DND-41 (cell line): ENCODE data around the gene NCLN.

Source experiments
- ATAC-seq: fragments of 200-7000 bp; cut with Tn5 transposase; 3 replicates; pipeline ENCODE4 v1.9.1; 2021; ENCODE audit warnings: low read depth; ENCODE audit not compliant: insufficient read depth
- DNase-seq: peaks from one replicate; pipeline ENCODE4 v3.0.0-alpha.2; 2020
- H2AFZ ChIP-seq: 2 replicates; pipeline ENCODE4 v1.6.0; 2012; ENCODE audit warnings: low read depth, low read length
- H3K27ac ChIP-seq: 2 replicates; pipeline ENCODE4 v1.5.1; 2012; ENCODE audit warnings: low read length, inconsistent platforms
- H3K27me3 ChIP-seq: fragments of 200-600 bp; sonication (generic); 2 replicates; pipeline ENCODE4 v1.6.0; 2012; ENCODE audit warnings: low read length, mild to moderate bottlenecking, inconsistent platforms; ENCODE audit not compliant: insufficient read depth, poor library complexity
- H3K36me3 ChIP-seq: 2 replicates; pipeline ENCODE4 v1.5.1; 2012; ENCODE audit warnings: low read length, inconsistent platforms; ENCODE audit not compliant: insufficient read depth
- H3K4me1 ChIP-seq: 2 replicates; pipeline ENCODE4 v1.5.1; 2012; ENCODE audit warnings: mild to moderate bottlenecking, low read length; ENCODE audit not compliant: insufficient read depth
- H3K4me2 ChIP-seq: 2 replicates; pipeline ENCODE4 v1.6.0; 2012; ENCODE audit warnings: mild to moderate bottlenecking, moderate library complexity, low read length, inconsistent platforms; ENCODE audit not compliant: insufficient read depth
- H3K4me3 ChIP-seq, 2 experiments: fragments of 200-600 bp in 1 of 2; shearing (Covaris generic) in 1 of 2; 2 replicates each; pipeline ENCODE4 v1.5.1; 2012 to 2016; ENCODE audit warnings: inconsistent platforms in 2 of 2, low read length in 2 of 2, mild to moderate bottlenecking in 2 of 2, low read depth in 1 of 2, moderate library complexity in 1 of 2
- H3K79me2 ChIP-seq: 2 replicates; pipeline ENCODE4 v1.6.0; 2012; ENCODE audit warnings: low read length, inconsistent platforms; ENCODE audit not compliant: insufficient read depth
- H3K9ac ChIP-seq: 2 replicates; pipeline ENCODE4 v1.6.0; 2012; ENCODE audit warnings: low read depth, mild to moderate bottlenecking, inconsistent platforms, low read length, moderate library complexity
- H3K9me3 ChIP-seq: 2 replicates; pipeline ENCODE4 v1.5.1; 2012; ENCODE audit warnings: low read length, moderate library complexity, mild to moderate bottlenecking, inconsistent platforms; ENCODE audit not compliant: insufficient read depth, severe bottlenecking
- H4K20me1 ChIP-seq: 2 replicates; pipeline ENCODE4 v1.6.0; 2012; ENCODE audit warnings: low read length; ENCODE audit not compliant: insufficient read depth
- EZH2 ChIP-seq: IDR thresholded peaks from 3 replicates; pipeline ENCODE4 v1.6.1; 2012; ENCODE audit warnings: borderline replicate concordance, low read depth, mild to moderate bottlenecking, moderate library complexity, low read length, inconsistent platforms; ENCODE audit not compliant: severe bottlenecking
- TF ChIP-seq, protein P1 (sequence below): IDR thresholded peaks from 2 replicates; pipeline ENCODE4 v1.5.1; 2012; ENCODE audit warnings: borderline replicate concordance, low read length, moderate library complexity, mild to moderate bottlenecking; ENCODE audit not compliant: poor library complexity, severe bottlenecking; ENCODE audit errors: extremely low read depth

NCLN gene

DNA sequence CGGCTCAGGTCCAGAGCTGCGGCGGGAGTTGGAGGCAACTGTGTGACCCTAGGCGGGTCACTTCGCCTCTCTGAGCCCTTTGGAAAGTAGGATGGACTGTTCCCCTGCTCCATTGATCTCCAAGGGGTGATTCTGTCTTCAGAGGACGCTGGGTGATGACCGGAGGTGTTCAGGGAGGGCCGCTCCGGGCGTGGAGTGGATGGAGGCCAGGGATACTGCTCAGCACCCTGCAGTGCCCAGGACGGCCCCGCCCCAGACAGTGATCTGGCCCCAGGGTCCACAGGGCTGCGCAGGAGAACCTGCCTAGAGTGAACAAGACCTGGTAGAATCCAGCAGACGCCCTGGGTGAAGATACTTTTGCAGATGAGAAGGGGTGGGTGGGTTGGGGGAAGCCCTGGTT, 7.0 kb downstream of the NCLN start:
- DNase-seq (no peak), ATAC-seq (no peak)
- H3K4me2 ChIP-seq = no peak overlapping the region
- H3K36me3 ChIP-seq = peaks cover 84% of the 10 kb centered on the region
- H3K9me3 ChIP-seq = no peaks in the 10 kb centered on the region
- H4K20me1 ChIP-seq = peaks cover 59% of the 10 kb centered on the region
- no peaks in the 10 kb centered on the region for H3K27me3 ChIP-seq
- H3K79me2 ChIP-seq = peaks cover 70% of the 10 kb centered on the region
- H3K4me1 ChIP-seq = peaks cover 23% of the 10 kb centered on the region
- no peak for TF ChIP-seq EZH2
- TF ChIP-seq, protein P1, sequence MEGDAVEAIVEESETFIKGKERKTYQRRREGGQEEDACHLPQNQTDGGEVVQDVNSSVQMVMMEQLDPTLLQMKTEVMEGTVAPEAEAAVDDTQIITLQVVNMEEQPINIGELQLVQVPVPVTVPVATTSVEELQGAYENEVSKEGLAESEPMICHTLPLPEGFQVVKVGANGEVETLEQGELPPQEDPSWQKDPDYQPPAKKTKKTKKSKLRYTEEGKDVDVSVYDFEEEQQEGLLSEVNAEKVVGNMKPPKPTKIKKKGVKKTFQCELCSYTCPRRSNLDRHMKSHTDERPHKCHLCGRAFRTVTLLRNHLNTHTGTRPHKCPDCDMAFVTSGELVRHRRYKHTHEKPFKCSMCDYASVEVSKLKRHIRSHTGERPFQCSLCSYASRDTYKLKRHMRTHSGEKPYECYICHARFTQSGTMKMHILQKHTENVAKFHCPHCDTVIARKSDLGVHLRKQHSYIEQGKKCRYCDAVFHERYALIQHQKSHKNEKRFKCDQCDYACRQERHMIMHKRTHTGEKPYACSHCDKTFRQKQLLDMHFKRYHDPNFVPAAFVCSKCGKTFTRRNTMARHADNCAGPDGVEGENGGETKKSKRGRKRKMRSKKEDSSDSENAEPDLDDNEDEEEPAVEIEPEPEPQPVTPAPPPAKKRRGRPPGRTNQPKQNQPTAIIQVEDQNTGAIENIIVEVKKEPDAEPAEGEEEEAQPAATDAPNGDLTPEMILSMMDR = no peak
- H2AFZ ChIP-seq = no peak overlapping the region
- no peak overlapping the region for H3K4me3 ChIP-seq
- no peak overlapping the region for H3K27ac ChIP-seq
- H3K9ac ChIP-seq = no peak overlapping the region

DNA sequence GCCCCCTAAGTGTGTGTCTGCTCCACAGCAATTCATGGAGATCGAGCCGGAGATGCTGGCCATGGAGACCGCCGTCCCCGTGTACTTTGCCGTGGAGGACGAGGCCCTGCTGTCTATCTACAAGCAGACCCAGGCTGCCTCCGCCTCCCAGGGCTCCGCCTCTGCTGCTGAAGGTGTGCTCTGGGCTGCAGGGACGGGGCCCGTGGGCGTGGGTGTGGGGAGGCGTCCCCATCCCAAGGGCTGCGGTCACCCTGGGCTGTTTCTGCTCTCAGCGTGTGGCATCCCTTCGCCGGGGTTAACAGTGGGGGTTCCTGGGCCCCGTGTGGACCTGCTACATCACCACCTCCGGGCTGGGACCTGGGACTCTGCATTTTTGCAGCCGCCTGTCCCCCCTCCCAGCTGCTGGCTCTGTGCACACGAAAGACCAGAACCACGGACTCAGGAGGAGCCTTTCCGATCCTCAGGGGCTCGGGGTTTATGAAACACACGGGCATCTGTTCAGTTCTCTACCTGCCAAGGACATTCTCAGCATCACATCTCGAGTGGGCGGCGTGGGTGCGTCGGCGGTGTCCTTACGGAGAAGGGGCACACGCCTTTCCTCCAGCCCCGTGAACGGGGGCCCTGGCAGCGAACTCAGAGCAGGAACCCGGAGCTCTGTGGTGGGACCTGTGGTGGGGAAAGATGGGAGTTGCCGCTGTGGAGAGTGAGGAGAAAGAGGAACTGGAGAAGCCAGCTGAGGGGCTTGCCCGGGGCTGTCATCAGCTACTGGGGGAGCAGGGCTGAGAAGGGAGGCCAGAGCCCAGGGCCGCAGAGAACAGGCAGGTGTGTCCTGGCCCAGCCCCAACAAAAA, 7.8 kb downstream of the NCLN start:
- H3K79me2 ChIP-seq = peaks cover 62% of the 10 kb centered on the region
- H3K36me3 ChIP-seq = peaks cover 77% of the 10 kb centered on the region
- no peak overlapping the region for H2AFZ ChIP-seq
- no peak for ATAC-seq
- DNase-seq = no peak
- H3K4me1 ChIP-seq = peaks cover 15% of the 10 kb centered on the region
- H3K9me3 ChIP-seq = no peaks in the 10 kb centered on the region
- TF ChIP-seq, protein P1 = no peak
- no peak for TF ChIP-seq EZH2
- H3K9ac ChIP-seq = no peak overlapping the region
- H3K27ac ChIP-seq = no peak overlapping the region
- no peak overlapping the region for H3K4me2 ChIP-seq
- H4K20me1 ChIP-seq = peaks cover 51% of the 10 kb centered on the region
- no peak overlapping the region for H3K4me3 ChIP-seq
- H3K27me3 ChIP-seq = no peaks in the 10 kb centered on the region

GRCh38 chr19:3194106-3195087, 8.7 kb downstream of the NCLN start:
- no peaks in the 10 kb centered on the region for H3K9me3 ChIP-seq
- no peak overlapping the region for H2AFZ ChIP-seq
- no peaks in the 10 kb centered on the region for H3K27me3 ChIP-seq
- DNase-seq = no peak
- TF ChIP-seq, protein P1 = no peak
- TF ChIP-seq EZH2 = no peak
- peaks cover 7% of the 10 kb centered on the region for H3K4me1 ChIP-seq
- H3K4me2 ChIP-seq = no peak overlapping the region
- H3K36me3 ChIP-seq = peaks cover 78% of the 10 kb centered on the region
- no peak overlapping the region for H3K9ac ChIP-seq
- H3K79me2 ChIP-seq = peaks cover 53% of the 10 kb centered on the region
- no peak overlapping the region for H3K4me3 ChIP-seq
- peaks cover 42% of the 10 kb centered on the region for H4K20me1 ChIP-seq
- H3K27ac ChIP-seq = no peak overlapping the region
- no peak for ATAC-seq
